IMR-90 (cell line): Measurements from ENCODE around the gene ACTMAP. TPM values are rescaled to one million over a fixed set of nuclear protein-coding genes. Genes with fewer than 3 reads are reported as not detected.

Experiments
- ATAC-seq: fragments of 200-7000 bp; cut with Tn5 transposase; 2 replicates; pipeline ENCODE4 v1.9.1; 2020; ENCODE audit warnings: low read depth, mild to moderate bottlenecking, moderate library complexity
- BruUV-seq: library from RNA; stranded (reverse); fragments of 400-500 nt; replicated peaks from 2 replicates; lab custom pipeline; 2021; lab: Mats Ljungman, UMichigan
- CTCF ChIA-PET: fragments of 300-600 bp; formaldehyde crosslinking; extraction: SDS; loops from one replicate; lab custom pipeline; 2021; ENCODE audit warnings: antibody characterized with exemption; lab: Yijun Ruan, JAX
- POLR2A ChIA-PET: fragments of 300-600 bp; sonication (Branson Sonifier 250); formaldehyde crosslinking; loops from one replicate; lab custom pipeline; 2022; ENCODE audit warnings: antibody characterized with exemption; ENCODE audit not compliant: unreplicated experiment; lab: Charles Lee
- DNase-seq: peaks from one replicate; pipeline ENCODE4 v3.0.0; 2013
- H2AFZ ChIP-seq: replicated peaks from 2 replicates; pipeline ENCODE3; 2013; ENCODE audit warnings: low read length, mild to moderate bottlenecking; ENCODE audit not compliant: poor library complexity
- H2AK5ac ChIP-seq: 2 replicates; pipeline ENCODE4 v1.6.1; 2013; ENCODE audit warnings: low read depth, low read length, inconsistent platforms
- H2AK9ac ChIP-seq: replicated peaks from 2 replicates; pipeline ENCODE3; 2013; ENCODE audit warnings: mild to moderate bottlenecking, low read depth, low read length, moderate library complexity; ENCODE audit not compliant: poor library complexity
- H2BK120ac ChIP-seq: 2 replicates; pipeline ENCODE4 v1.6.1; 2013; ENCODE audit warnings: low read depth, low read length, inconsistent platforms
- H2BK15ac ChIP-seq: 3 replicates; pipeline ENCODE4 v1.6.1; 2013; ENCODE audit warnings: low read depth, low read length, inconsistent platforms
- H2BK20ac ChIP-seq: 2 replicates; pipeline ENCODE4 v1.6.1; 2013; ENCODE audit warnings: low read depth, mild to moderate bottlenecking, inconsistent platforms, low read length, moderate library complexity
- H2BK5ac ChIP-seq: 2 replicates; pipeline ENCODE4 v1.6.1; 2013; ENCODE audit warnings: mild to moderate bottlenecking, low read depth, low read length, inconsistent platforms; ENCODE audit not compliant: poor library complexity, severe bottlenecking
- H3K14ac ChIP-seq: replicated peaks from 2 replicates; pipeline ENCODE4 v1.6.1; 2013; ENCODE audit warnings: low read depth, low read length, inconsistent platforms
- H3K18ac ChIP-seq: 2 replicates; pipeline ENCODE4 v1.6.1; 2013; ENCODE audit warnings: low read depth, low read length, control low read depth
- H3K23ac ChIP-seq: 2 replicates; pipeline ENCODE4 v1.6.1; 2013; ENCODE audit warnings: low read depth, low read length, inconsistent platforms
- H3K27ac ChIP-seq: 2 replicates; pipeline ENCODE4 v1.5.1; 2013; ENCODE audit warnings: mild to moderate bottlenecking, control low read depth, low read length; ENCODE audit not compliant: insufficient read depth
- H3K27me3 ChIP-seq: 2 replicates; pipeline ENCODE4 v1.6.1; 2013; ENCODE audit warnings: low read length; ENCODE audit not compliant: control insufficient read depth, insufficient read depth
- H3K36me3 ChIP-seq: 2 replicates; pipeline ENCODE4 v1.6.1; 2013; ENCODE audit warnings: low read length, mixed read lengths; ENCODE audit not compliant: control insufficient read depth, insufficient read depth
- H3K4ac ChIP-seq: 2 replicates; pipeline ENCODE4 v1.6.1; 2013; ENCODE audit warnings: low read depth, low read length, inconsistent platforms
- H3K4me1 ChIP-seq: 2 replicates; pipeline ENCODE4 v1.6.1; 2013; ENCODE audit warnings: low read length, mixed read lengths; ENCODE audit not compliant: control insufficient read depth, insufficient read depth
- H3K4me2 ChIP-seq: 2 replicates; pipeline ENCODE4 v1.6.1; 2013; ENCODE audit warnings: low read depth, mild to moderate bottlenecking, control low read depth, low read length, moderate library complexity
- H3K4me3 ChIP-seq: 2 replicates; pipeline ENCODE4 v1.5.1; 2013; ENCODE audit warnings: low read depth, mild to moderate bottlenecking, control low read depth, low read length, moderate library complexity; ENCODE audit not compliant: insufficient read depth
- H3K56ac ChIP-seq: 2 replicates; pipeline ENCODE4 v1.6.1; 2013; ENCODE audit warnings: low read length, inconsistent platforms; ENCODE audit not compliant: insufficient read depth; ENCODE audit errors: extremely low read depth
- H3K79me1 ChIP-seq, 2 experiments: 2 replicates each; pipeline ENCODE4 v1.6.1; 2013; ENCODE audit warnings: low read length in 2 of 2, inconsistent platforms in 1 of 2, low read depth in 1 of 2
- H3K9ac ChIP-seq: 2 replicates; pipeline ENCODE4 v1.6.1; 2013; ENCODE audit warnings: low read depth, low read length, control low read depth
- H3K9me1 ChIP-seq: 2 replicates; pipeline ENCODE4 v1.6.1; 2013; ENCODE audit warnings: low read length, inconsistent platforms; ENCODE audit not compliant: insufficient read depth
- H3K9me3 ChIP-seq: 2 replicates; pipeline ENCODE4 v1.6.1; 2013; ENCODE audit warnings: low read length; ENCODE audit not compliant: control insufficient read depth, insufficient read depth
- H4K20me1 ChIP-seq: 2 replicates; pipeline ENCODE4 v1.6.1; 2013; ENCODE audit warnings: low read length, inconsistent platforms; ENCODE audit not compliant: insufficient read depth
- H4K5ac ChIP-seq: 2 replicates; pipeline ENCODE4 v1.6.1; 2013; ENCODE audit warnings: mild to moderate bottlenecking, low read depth, low read length, control low read depth
- H4K8ac ChIP-seq, 2 experiments: 2 replicates each; pipeline ENCODE4 v1.6.1; 2013; ENCODE audit warnings: low read depth in 2 of 2, low read length in 2 of 2, control low read depth in 1 of 2, inconsistent platforms in 1 of 2
- H4K91ac ChIP-seq: 2 replicates; pipeline ENCODE4 v1.6.1; 2013; ENCODE audit warnings: low read depth, low read length, inconsistent platforms; ENCODE audit not compliant: insufficient read depth
- FOS ChIP-seq: fragments of 150-350 bp; IDR thresholded peaks from 2 replicates; pipeline ENCODE4 v1.6.1; 2016; ENCODE audit warnings: low read depth, low read length
- MAFK ChIP-seq: IDR thresholded peaks from 2 replicates; pipeline ENCODE4 v1.6.1; 2012; ENCODE audit warnings: low read depth, low read length, improper control_type of control experiment
- MXI1 ChIP-seq: IDR thresholded peaks from 2 replicates; pipeline ENCODE4 v1.6.1; 2012; ENCODE audit warnings: low read depth, mild to moderate bottlenecking, low read length, moderate library complexity, borderline replicate concordance
- NFE2L2 ChIP-seq: fragments of 150-350 bp; IDR thresholded peaks from 2 replicates; pipeline ENCODE4 v1.6.1; 2016; ENCODE audit warnings: low read depth, mild to moderate bottlenecking, low read length
- RCOR1 ChIP-seq: IDR thresholded peaks from 2 replicates; pipeline ENCODE4 v1.6.1; 2012; ENCODE audit warnings: mild to moderate bottlenecking, low read length, improper control_type of control experiment; ENCODE audit not compliant: insufficient replicate concordance
- RFX5 ChIP-seq: IDR thresholded peaks from 2 replicates; pipeline ENCODE4 v1.8.0; 2012; ENCODE audit warnings: low read depth, mild to moderate bottlenecking, low read length, moderate library complexity
- WGBS, 2 experiments: methylation state at CpG; one replicate each; pipeline versions ENCODE4 v1.1.5 to v1.1.7; 2013; ENCODE audit warnings: missing lambda C conversion rate in 2 of 2; ENCODE audit not compliant: insufficient read length in 1 of 2; ENCODE audit errors: extremely low coverage in 2 of 2; 5-methylcytosine and 5-hydroxymethylcytosine counted together
- dilution Hi-C: fragments of 300-500 bp; cut with HindIII; formaldehyde crosslinking; loops from one replicate; pipeline ENCODE4 v1.14.3; 2018; ENCODE audit warnings: low sequenced_read_pairs; ENCODE audit not compliant: unreplicated experiment
- in situ Hi-C: fragments of 300-500 bp; cut with MboI; formaldehyde crosslinking; loops from 3 replicates; pipeline ENCODE4 v1.14.3; 2019; ENCODE audit warnings: low sequenced_read_pairs, inconsistent platforms, mixed read lengths
- intact Hi-C: fragments of 100-400 bp; cut with micrococcal nuclease; formaldehyde crosslinking; loops from 2 replicates; pipeline ENCODE4 v1.10.0; 2022
- polyA plus RNA-seq, 3 experiments: library from polyadenylated mRNA; depleted of rRNA; stranded (reverse); fragments of >200 nt; gene quantifications; 2 replicates each; pipeline ENCODE4 v1.2.3, GENCODE V29; 2012; ENCODE audit warnings: low replicate concordance in 1 of 3
- total RNA-seq: library from RNA; depleted of rRNA; stranded (reverse); fragments of >200 nt; gene quantifications from 2 replicates; pipeline ENCODE4 v1.2.3, GENCODE V29; 2012

ACTMAP gene
- total and polyA plus RNA-seq, 2 of the 4 experiments (the other 2 are of a cell fraction) = 0.54 to 5.4 TPM

DNA sequence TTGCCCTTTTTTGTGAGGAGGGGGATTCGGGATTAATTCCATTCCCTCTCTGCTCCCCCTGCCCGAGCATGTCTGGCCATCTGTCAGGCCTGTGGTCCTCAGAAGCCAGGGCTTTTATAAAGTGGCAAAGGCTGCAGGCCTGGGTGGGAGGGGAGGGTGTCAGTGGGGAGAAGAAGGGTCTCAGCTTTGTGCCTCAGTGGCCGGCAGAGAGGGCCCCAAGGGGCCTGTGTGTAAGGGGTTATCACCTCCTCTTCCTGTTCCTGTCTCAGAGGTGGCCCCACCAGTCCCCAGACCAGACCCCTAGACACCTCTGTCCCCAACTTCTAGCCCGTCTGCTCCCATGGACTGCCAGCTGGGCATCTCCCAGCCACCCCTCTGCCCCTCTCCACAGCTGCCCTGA lies 56.4 kb downstream of the ACTMAP start:
- BruUV-seq = no TSS peak
- no peak overlapping the region for H2AFZ ChIP-seq
- no peak overlapping the region for H4K8ac ChIP-seq
- dilution Hi-C loops (no loop called here), intact Hi-C loops (no loop called here), in situ Hi-C loops (no loop called here)
- peaks cover 9% of the 10 kb centered on the region for H3K9me1 ChIP-seq
- no peak overlapping the region for H2BK15ac ChIP-seq
- no peak overlapping the region for H2BK5ac ChIP-seq
- H2AK9ac ChIP-seq = no peak overlapping the region
- no peak overlapping the region for H4K5ac ChIP-seq
- H3K27ac ChIP-seq = no peak overlapping the region
- no peak overlapping the region for H3K14ac ChIP-seq
- H3K27me3 ChIP-seq = no peaks in the 10 kb centered on the region
- H4K91ac ChIP-seq = no peak overlapping the region
- H4K20me1 ChIP-seq = peaks cover 6% of the 10 kb centered on the region
- H2BK120ac ChIP-seq = no peak overlapping the region
- no peak overlapping the region for H3K23ac ChIP-seq
- H2AK5ac ChIP-seq = no peak overlapping the region
- no peak overlapping the region for H3K4ac ChIP-seq
- H3K9ac ChIP-seq = no peak overlapping the region
- ChIA-PET POLR2A (no interaction called here), CTCF (no interaction called here)
- TF ChIP-seq FOS = no peak
- no peak for TF ChIP-seq RCOR1
- TF ChIP-seq NFE2L2 = no peak
- TF ChIP-seq MAFK = no peak
- TF ChIP-seq MXI1 = no peak
- TF ChIP-seq RFX5 = no peak
- H3K4me1 ChIP-seq = peaks cover 7% of the 10 kb centered on the region
- H3K4me3 ChIP-seq = no peak overlapping the region
- peaks cover 31% of the 10 kb centered on the region; the same call in 1 of the 2 replicates for H3K36me3 ChIP-seq
- WGBS, 2 experiments = 100% methylated on average over 1 of the region's 4 CpGs; no CpG with 5 or more reads in 1 of the 2 experiments
- H3K56ac ChIP-seq = no peak overlapping the region
- H3K18ac ChIP-seq = no peak overlapping the region
- DNase-seq (no peak), ATAC-seq (no peak)
- peaks cover 5 to 16% of the 10 kb centered on the region in 2 experiments; a peak in 3 of 4 replicates for H3K79me1 ChIP-seq
- no peak overlapping the region for H3K4me2 ChIP-seq
- no peaks in the 10 kb centered on the region for H3K9me3 ChIP-seq
- no peak overlapping the region for H2BK20ac ChIP-seq
